ENCODE results near the gene EEFSEC.

GRCh38 chr3:128146201-128146600 is 7.1 kb upstream of the EEFSEC start:
- no peak for TF ChIP-seq POLR2AphosphoS5 (IDR thresholded peaks at IDR 0.05)
- no peak for TF ChIP-seq CTCF (IDR thresholded peaks at IDR 0.05)

All from breast epithelium (tissue), 3 donors.